ENCODE results near the gene GPC6. TPM values are rescaled to one million over a fixed set of nuclear protein-coding genes. Genes with fewer than 3 reads are reported as not detected.

The GPC6 gene
- total RNA-seq, 1 donor from 2014 or later, result 50.3 TPM

DNA sequence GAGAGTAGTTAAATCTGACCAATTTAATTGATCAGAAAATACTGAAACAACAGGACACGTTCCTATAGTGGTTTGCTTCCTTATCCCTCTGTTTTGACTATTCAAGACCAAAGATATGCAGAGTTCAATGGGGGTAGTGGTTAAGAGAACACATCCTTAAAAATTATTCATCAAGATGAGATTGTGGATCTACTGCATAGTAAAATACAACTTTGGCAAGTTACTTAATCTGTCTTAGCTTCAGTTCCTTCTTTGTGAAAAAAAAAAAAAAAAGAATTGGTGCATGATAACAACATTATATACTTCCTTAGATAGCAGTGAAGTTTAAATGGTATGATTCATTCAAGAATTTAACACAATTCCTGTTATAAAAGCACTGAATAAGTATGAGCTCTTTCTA is 700.8 kb downstream of the GPC6 start:
- DNase-seq (ENCODE audit: low spot score, unreplicated experiment), result no peak
- Mint-ChIP-seq H3K4me1 (ENCODE audit: low read depth) (peaks cover 17% of the 10 kb centered on the region), H3K4me3 (ENCODE audit: low read depth) (no peak overlapping the region), H3K36me3 (ENCODE audit: insufficient read depth) (no peaks in the 10 kb centered on the region), H3K27me3 (no peaks in the 10 kb centered on the region), H3K9me3 (ENCODE audit: low read depth) (no peaks in the 10 kb centered on the region), H3K27ac (no peak overlapping the region)
- TF ChIP-seq, protein P1, sequence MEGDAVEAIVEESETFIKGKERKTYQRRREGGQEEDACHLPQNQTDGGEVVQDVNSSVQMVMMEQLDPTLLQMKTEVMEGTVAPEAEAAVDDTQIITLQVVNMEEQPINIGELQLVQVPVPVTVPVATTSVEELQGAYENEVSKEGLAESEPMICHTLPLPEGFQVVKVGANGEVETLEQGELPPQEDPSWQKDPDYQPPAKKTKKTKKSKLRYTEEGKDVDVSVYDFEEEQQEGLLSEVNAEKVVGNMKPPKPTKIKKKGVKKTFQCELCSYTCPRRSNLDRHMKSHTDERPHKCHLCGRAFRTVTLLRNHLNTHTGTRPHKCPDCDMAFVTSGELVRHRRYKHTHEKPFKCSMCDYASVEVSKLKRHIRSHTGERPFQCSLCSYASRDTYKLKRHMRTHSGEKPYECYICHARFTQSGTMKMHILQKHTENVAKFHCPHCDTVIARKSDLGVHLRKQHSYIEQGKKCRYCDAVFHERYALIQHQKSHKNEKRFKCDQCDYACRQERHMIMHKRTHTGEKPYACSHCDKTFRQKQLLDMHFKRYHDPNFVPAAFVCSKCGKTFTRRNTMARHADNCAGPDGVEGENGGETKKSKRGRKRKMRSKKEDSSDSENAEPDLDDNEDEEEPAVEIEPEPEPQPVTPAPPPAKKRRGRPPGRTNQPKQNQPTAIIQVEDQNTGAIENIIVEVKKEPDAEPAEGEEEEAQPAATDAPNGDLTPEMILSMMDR (IDR thresholded peaks at IDR 0.05; ENCODE audit: unreplicated experiment), result no peak

DNA sequence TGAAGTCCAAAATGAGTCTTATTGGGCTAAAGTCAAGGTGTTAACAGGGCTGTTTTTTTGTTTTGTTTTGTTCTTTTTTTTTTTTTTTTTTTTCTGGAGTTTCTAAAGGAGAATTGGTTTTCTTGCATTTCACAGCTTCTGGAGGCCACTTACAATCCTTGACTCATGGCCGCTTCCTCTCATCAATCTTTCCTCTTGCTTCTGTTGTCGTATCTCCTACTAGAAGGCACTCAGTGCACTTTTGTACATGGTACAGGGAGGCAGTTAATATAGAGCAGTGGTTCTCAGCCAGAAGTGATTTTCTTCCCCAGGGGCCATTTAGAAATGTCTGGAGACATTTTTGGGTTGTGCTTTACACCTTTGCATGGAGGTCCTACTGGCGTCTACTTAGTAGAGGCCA is 706.3 kb downstream of the GPC6 start:
- H3K36me3 Mint-ChIP-seq (ENCODE audit: insufficient read depth), result peaks cover 2% of the 10 kb centered on the region
- H3K9me3 Mint-ChIP-seq (ENCODE audit: low read depth), result no peaks in the 10 kb centered on the region
- no peak overlapping the region for H3K4me3 Mint-ChIP-seq (ENCODE audit: low read depth)
- H3K4me1 Mint-ChIP-seq (ENCODE audit: low read depth), result no peaks in the 10 kb centered on the region
- DNase-seq (ENCODE audit: low spot score, unreplicated experiment), result no peak
- TF ChIP-seq, protein P1 (IDR thresholded peaks at IDR 0.05; ENCODE audit: unreplicated experiment), result no peak
- H3K27ac Mint-ChIP-seq, result no peak overlapping the region
- H3K27me3 Mint-ChIP-seq, result no peaks in the 10 kb centered on the region

DNA sequence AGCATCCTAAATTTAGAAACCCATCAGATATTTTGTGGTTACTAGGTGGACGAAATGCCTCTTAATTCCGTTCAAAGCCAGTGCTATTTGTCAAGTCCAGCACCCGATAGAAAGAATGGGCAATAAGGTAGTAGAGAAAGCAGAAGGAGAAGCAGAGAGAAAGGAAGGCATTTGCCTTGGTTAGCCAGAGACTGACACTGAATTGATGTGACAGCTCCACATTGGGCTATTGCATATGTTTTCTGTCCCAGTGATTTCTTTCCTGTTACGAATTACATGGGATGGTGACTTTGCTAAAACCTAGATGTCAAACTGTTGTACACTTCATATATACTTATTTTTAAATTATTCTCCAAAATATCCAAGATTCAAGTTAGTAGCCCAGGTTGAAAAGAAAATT is 710.3 kb downstream of the GPC6 start:
- Mint-ChIP-seq H3K36me3 (ENCODE audit: insufficient read depth) (peaks cover 2% of the 10 kb centered on the region), H3K27ac (no peak overlapping the region), H3K4me3 (ENCODE audit: low read depth) (no peak overlapping the region), H3K9me3 (ENCODE audit: low read depth) (no peaks in the 10 kb centered on the region), H3K4me1 (ENCODE audit: low read depth) (no peaks in the 10 kb centered on the region), H3K27me3 (no peaks in the 10 kb centered on the region)
- DNase-seq (ENCODE audit: low spot score, unreplicated experiment), result no peak
- TF ChIP-seq, protein P1 (IDR thresholded peaks at IDR 0.05; ENCODE audit: unreplicated experiment), result no peak

DNA sequence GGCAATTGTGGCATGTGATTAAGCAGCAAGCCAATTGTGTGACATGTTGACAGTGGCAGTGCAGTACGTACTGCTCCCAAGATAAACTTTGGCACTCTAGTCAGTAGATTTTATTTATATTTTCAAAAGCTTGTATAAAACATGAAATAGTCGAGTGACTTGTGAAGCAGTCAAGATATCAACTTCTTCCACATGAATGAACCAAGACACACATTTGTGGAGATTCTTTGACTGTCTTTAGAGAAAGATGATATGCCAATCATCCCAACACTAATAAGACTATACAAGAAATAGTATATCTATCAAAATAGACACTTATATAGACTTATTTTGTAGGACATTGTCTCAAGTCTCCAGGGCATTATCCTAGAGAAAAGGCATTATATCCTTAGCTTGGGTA is 714.8 kb downstream of the GPC6 start:
- Mint-ChIP-seq H3K27me3 (no peaks in the 10 kb centered on the region), H3K9me3 (ENCODE audit: low read depth) (no peaks in the 10 kb centered on the region), H3K36me3 (ENCODE audit: insufficient read depth) (no peaks in the 10 kb centered on the region), H3K4me3 (ENCODE audit: low read depth) (no peak overlapping the region), H3K27ac (no peak overlapping the region), H3K4me1 (ENCODE audit: low read depth) (no peaks in the 10 kb centered on the region)
- TF ChIP-seq, protein P1 (IDR thresholded peaks at IDR 0.05; ENCODE audit: unreplicated experiment), result no peak
- no peak for DNase-seq (ENCODE audit: low spot score, unreplicated experiment)

DNA sequence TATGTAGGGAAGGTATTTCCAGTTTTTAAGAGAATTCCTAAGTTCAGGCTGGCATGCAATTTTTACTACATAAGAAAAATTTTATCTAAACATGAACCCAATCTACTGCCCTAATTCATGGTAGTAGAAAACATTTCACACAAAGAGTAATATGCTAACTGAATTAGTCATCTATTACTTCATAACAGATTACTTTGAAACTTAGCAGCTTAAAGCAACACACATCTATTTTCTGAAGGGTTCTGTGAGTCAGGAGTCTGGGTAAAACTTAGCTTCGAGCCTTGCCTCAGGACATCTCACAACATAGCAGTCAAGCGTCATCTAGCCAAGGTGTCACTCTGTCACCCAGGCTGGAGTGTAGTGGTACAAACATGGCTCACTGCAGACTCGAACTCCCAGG is 715.4 kb downstream of the GPC6 start:
- no peak overlapping the region for H3K4me3 Mint-ChIP-seq (ENCODE audit: low read depth)
- TF ChIP-seq, protein P1 (IDR thresholded peaks at IDR 0.05; ENCODE audit: unreplicated experiment), result no peak
- no peaks in the 10 kb centered on the region for H3K9me3 Mint-ChIP-seq (ENCODE audit: low read depth)
- no peaks in the 10 kb centered on the region for H3K4me1 Mint-ChIP-seq (ENCODE audit: low read depth)
- no peak overlapping the region for H3K27ac Mint-ChIP-seq
- no peak for DNase-seq (ENCODE audit: low spot score, unreplicated experiment)
- no peaks in the 10 kb centered on the region for H3K36me3 Mint-ChIP-seq (ENCODE audit: insufficient read depth)
- H3K27me3 Mint-ChIP-seq, result no peaks in the 10 kb centered on the region

Data from progenitor cell of endocrine pancreas (in vitro differentiated cells).